ENCODE data around the gene AP1B1.

The AP1B1 gene

GRCh38 chr22:29284196-29284595, 104.2 kb downstream of the AP1B1 start:
- DNase-seq (ENCODE audit: extremely low spot score): no peak
- CTCF ChIA-PET: no interaction called here
- no peak for TF ChIP-seq LEF1 (IDR thresholded peaks at IDR 0.05; ENCODE audit: borderline replicate concordance)
- TF ChIP-seq BHLHE40 (IDR thresholded peaks at IDR 0.05; ENCODE audit: borderline replicate concordance): no peak
- POLR2A ChIA-PET: no interaction called here

GRCh38 chr22:29277927-29278326, 110.4 kb downstream of the AP1B1 start:
- DNase-seq (ENCODE audit: extremely low spot score): no peak
- ChIA-PET CTCF (no interaction called here), POLR2A (interaction anchor here (1.3 kb wide), 1 partner anchor 9 kb away, joined by 5 read pairs; no protein-coding TSS in a partner anchor)
- TF ChIP-seq BHLHE40 (IDR thresholded peaks at IDR 0.05; ENCODE audit: borderline replicate concordance) (no peak), SP1 (IDR thresholded peaks at IDR 0.05) (no peak), ZNF384 (IDR thresholded peaks at IDR 0.05) (no peak), CTBP1 (IDR thresholded peaks at IDR 0.05; ENCODE audit: borderline replicate concordance) (no peak), ELF4 (IDR thresholded peaks at IDR 0.05) (no peak)

All from HEK293T (cell line).